GM12892 (cell line): ENCODE measurements around the gene PRM2.
"Not testable (repeated sequence)": the region's sequence is repeated elsewhere in the genome, so short reads cannot be mapped to it uniquely, and the experiment has no call there.

Source experiments
- DNase-seq: peaks from one replicate; pipeline ENCODE4 v3.0.0; 2011; ENCODE audit not compliant: insufficient read length
- FAIRE-seq: peaks from 2 replicates; lab custom pipeline; 2011; peaks lifted over from hg19 to GRCh38; lab: Jason Lieb, UNC
- POLR2A ChIP-seq: IDR thresholded peaks from 2 replicates; pipeline ENCODE4 v1.6.1; 2011; ENCODE audit warnings: low read depth, low read length, control low read depth
- POLR2AphosphoS5 ChIP-seq: IDR thresholded peaks from 2 replicates; pipeline ENCODE4 v1.6.1; 2011; ENCODE audit warnings: low read depth, low read length, control low read depth
- TAF1 ChIP-seq: IDR thresholded peaks from 2 replicates; pipeline ENCODE4 v1.6.1; 2011; ENCODE audit warnings: low read depth, mild to moderate bottlenecking, control low read depth, low read length, borderline replicate concordance

Gene PRM2

DNA sequence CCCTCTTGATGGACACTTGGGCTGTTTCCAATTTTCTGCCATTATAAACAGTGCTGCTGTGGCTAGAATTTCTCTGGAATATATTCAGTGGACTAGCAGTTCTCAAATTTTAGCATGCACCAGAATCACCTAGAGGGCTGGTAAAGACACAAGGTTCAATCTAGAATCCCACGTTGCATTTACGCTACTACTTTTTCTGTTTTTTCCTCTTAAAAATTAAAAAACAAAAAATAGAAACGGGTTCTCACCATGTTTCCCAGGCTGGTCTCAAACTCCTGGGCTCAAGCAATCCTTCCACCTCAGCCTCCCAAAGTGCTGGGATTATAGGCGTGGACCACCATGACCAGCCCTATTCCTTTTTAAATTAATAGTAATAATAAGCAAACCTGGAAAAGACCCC is 19.4 kb upstream of the PRM2 start:
- TF ChIP-seq POLR2AphosphoS5, result no peak
- TF ChIP-seq POLR2A, result no peak
- TF ChIP-seq TAF1, result no peak
- DNase-seq (no peak), FAIRE-seq (no peak)

DNA sequence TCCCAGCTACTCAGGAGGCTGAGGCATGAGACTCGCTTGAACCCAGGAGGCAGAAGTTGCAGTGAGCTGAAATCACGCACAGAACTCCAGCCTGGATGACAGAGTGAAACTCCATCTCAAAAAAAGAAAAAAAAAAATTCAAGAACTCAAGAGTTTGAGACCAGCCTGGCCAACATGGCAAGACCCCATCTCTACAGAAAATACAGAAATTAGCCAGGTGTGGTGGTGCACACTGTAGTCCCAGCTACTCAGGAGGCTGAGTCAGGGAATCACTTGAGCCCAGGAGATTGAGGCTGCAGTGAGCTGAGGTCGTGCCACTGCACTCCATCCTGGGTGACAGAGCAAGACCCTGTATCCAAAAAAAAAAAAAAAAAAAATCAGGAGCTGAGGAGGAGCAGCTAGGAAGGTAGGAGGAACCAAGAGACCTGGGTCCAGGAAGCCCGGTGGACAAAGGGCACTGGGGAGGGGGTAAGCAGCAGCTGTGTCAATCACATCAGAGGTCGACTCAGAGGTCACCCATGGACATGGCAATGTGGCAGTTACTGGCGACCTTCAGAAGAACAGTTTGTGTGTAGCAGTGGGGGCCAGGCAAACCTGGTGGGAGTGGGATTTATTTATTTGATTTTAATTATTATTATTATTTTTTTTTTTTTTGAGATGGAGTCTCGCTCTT is 15.9 kb upstream of the PRM2 start:
- DNase-seq, result no peak
- FAIRE-seq, result no peak

DNA sequence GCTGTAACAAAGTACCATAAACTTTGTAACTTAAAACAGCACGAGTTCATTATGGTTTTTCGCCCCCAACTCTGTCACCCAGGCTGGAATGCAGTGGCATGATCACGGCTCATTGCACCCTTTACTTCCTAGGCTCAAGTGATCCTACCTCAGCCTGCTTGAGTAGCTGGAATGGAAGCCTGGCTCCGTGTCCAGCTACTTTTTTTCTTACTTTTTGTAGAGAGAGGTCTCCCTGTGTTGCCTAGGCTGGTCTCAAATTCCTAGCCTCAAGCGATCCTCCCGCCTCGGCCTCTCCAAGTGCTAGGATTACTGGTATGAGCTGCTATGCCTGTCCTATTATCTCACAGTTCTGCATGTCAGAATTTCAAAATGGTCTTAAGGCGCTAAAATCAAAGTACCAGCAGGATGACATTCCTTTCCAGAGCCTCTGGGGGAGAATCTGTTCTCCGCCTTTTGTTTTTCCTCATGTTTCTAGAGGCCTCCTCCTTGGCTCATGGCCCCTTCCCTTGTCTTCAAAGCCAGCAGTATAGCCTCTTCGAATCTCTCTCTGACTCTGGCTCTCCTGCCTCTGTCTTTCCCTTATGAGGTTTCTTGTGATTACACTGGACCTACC is 14.9 kb upstream of the PRM2 start:
- TF ChIP-seq TAF1 (no peak), POLR2AphosphoS5 (no peak), POLR2A (no peak)
- FAIRE-seq, result no peak

More for the DNA sequence above, 15.9 kb upstream of the PRM2 start:
- TF ChIP-seq POLR2A, result no peak
- TF ChIP-seq TAF1, result no peak
- TF ChIP-seq POLR2AphosphoS5, result no peak

DNA sequence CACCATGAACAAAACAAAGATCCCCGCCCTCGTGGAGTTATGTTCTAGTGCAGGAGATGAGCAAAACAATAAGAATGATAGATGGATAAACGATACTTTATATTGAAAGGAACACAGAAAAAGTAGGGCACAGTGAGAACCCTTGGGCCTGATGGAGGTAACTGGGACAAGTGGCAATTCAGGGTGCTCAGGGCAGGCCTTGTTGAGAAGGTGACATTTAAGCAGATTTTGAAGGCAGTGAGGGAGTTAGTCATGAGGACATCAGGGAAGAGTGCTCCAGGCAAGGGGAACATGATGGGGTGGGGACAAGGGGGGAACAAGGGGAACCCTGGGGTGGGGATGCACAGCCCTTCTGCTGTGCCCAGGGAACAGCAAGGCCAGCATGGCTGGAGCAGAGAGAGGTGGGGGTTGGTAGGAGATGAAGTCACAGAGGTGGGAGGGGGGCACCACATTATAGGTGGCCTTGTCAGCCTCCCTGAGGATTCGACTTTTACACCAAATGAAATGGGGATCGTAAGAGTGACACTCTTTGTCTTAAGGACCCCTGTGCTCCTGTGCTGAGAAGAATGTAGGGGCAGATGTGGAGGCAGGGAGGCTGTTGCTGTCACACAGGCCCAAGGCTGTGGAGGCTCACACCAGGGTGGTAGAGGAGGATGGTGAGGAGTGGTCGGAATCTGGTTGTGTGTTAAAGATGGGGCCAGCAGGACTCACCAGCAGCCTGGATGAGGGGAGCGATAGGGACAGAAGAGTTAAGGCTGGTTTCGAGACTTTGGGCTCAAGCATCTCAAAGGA is 14.0 kb upstream of the PRM2 start:
- TF ChIP-seq TAF1, result no peak
- TF ChIP-seq POLR2A, result no peak
- no peak for FAIRE-seq
- no peak for DNase-seq

More for the DNA sequence above, 14.9 kb upstream of the PRM2 start:
- DNase-seq, result no peak

DNA sequence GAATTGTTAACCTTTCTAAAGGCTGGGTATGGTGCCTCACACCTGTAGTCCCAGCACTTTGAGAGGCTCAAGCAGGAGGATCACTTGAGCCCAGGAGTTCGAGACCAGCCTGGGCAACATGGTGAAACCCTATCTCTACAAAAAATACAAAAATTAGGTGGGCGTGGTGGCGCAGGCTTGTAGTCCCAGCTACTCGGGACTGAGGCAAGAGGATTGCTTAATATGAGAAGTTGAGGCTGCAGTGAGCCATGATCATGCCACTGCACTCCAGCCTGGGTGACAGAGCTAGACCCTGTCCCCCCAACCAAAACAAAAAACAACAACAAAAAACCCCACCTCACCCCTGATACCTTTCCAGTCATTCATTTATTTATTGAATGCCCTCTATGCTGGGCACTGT is 13.4 kb upstream of the PRM2 start:
- not testable (repeated sequence) for DNase-seq, FAIRE-seq

DNA sequence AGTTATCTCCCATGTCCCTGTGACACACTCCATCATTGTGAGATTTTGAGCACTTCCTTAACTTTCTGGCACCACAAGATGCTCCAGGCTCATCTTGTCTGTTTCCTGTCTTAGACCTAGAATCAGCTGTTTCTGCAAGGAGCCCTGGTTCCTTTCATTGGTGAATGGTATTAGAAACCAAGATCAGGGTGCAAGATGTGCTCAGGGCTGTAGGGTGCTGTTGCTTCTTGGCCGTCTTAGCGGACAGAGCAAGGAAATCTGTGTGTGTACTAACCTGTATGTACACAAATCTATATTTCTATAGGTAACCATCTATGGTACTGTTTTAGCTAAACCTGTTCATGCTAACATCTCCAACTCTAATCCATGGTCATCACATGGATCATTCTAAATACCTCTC is 12.9 kb upstream of the PRM2 start:
- no peak for DNase-seq
- TF ChIP-seq TAF1 (no peak), POLR2A (no peak), POLR2AphosphoS5 (no peak)
- no peak for FAIRE-seq

DNA sequence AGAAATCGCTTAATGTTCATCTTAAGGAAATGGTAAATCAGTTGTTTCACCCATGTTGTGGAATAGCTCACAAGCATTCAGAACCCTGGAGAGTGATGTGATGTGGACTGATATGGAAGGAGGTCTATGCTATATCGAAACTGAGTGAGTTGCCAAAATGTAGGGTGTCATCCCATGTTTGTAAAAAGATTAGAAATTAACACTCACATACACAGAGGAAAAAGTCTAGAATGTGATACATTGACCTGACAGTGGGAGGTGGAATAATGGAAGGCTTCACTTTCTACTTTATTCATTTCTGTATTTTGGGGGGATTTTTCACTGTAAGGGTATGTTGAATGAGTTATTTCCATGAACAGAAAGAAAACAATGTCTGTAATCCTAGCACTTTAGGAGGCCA is 9.6 kb upstream of the PRM2 start:
- DNase-seq (no peak), FAIRE-seq (peak; percentile 58)
- TF ChIP-seq POLR2AphosphoS5 (no peak), POLR2A (no peak), TAF1 (no peak)

DNA sequence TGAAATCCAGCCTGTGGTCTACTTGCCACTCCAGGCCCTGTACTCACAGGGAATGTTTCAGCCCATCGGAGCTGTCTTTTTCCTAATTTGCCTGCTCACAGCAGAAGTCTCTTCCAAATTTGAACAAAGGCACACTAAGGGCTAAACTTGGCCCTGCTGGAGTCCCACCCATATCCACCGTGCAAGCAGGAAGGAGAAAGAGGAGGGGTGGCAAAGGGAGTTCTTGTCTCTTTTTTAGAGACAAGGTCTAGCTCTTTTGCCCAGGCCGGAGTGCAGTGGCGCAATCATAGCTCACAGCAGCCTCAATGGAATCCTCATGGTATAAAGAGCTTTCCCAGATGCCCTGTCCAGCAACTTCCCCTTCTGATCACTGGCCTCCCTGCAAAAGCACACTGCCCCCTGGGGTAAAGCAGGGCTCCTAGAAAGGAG is 7.6 kb upstream of the PRM2 start:
- no peak for TF ChIP-seq POLR2AphosphoS5
- no peak for TF ChIP-seq POLR2A
- no peak for TF ChIP-seq TAF1
- FAIRE-seq, result no peak
- no peak for DNase-seq

DNA sequence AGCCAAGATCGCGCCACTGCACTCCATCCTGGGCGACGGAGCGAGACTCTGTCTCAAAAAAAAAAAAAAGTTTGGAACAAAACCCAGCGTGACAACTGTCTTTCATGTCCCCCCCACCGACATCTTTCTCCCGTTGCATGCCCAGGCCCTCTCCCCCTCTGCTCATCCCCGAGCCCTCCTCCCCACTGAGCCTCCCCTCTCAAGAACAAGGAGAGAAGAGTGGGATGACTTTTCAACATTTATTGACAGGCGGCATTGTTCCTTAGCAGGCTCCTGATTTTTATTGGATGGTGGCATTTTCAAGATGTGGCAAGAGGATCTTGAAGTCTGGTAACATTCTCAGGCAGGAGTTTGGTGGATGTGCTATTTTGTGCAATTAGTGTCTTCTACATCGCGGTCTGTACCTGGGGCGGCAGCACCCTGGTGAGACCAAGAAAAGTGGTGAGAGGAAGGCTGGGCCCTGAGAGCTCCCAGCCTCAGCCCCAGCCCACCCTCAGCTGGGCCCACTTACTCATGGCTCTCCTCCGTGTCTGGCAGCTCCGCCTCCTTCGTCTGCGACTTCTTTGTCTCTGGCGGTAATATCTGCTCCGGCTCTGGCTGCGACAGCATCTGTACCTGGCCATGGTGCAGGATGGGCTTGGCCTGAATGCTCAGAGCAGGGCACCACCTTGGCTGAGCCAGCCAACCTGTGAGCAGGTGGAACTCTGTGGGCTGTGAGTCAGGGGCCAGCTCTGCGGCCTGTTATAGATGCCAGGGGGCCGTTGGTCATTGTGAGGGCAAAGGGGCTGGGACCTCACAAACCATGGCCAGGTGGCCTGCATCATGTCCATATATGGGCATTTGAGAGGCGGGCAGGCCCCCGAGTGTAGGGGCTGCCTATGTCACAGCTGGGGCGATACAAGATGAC is 4.6 kb upstream of the PRM2 start, which contains the start of gene PRM1:
TSS of gene PRM1 (minus strand) at position 715 of the 907 bp plus-strand sequence. CDS start at position 623, 92 bp downstream.
- DNase-seq (no peak), FAIRE-seq (no peak)
- no peak for TF ChIP-seq POLR2A
- no peak for TF ChIP-seq POLR2AphosphoS5
- no peak for TF ChIP-seq TAF1

DNA sequence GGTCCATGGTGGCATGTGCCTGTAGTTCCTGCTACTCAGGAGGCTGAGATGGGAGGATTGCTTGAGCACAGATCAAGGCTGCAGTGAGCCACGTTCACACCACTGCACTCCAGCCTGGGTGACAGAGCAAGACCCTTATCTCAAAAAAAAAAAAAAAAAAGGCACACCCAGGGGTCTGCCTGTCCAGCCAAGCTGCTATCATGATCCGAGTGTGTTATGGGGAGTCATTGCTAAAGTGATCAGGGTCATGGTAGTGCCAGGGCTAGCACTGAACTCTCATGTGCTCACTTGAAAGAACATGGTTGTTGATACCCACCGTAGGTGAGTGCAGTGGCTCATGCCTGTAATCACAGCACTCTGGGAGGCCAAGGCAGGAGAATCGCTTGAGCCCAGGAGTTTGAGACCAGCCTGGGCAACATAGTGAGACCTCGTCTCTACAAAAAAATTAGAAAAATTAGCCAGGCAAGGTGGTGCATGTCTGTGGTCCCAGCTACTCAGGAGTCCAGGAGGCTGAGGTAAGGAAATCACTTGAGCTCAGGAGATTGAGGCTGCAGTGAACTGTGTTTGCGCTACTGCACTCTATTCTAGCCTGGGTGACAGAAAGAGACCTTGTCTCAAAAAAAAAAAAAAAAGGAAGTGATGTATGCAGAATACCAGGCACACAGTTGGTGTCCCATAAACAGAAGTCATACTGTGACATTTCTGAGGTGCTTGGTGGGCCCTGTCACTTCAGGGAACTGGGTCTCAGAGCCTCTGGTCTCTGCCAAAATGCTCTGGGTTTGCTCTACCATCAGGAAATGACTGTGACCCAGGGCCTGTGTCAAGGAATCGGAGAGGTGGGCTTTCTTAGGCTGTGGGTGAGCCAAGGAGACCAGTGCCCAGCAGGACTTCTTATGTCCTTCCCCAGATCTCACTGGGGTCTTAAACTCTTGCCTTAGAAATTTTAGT is 2.7 kb upstream of the PRM2 start:
- DNase-seq, result no peak
- no peak for FAIRE-seq
- TF ChIP-seq POLR2AphosphoS5, result no peak
- TF ChIP-seq POLR2A, result no peak
- no peak for TF ChIP-seq TAF1
